Activated CD4-positive, alpha-beta T cell treated with anti-CD3 and anti-CD28 coated beads, Interleukin-2, Interleukin-6, amounts not matched to agents 100 ng/mL and 50 ng/mL, durations not matched to agents 16 hours and 8 hours (primary cell): ENCODE data around the gene SMIM29.
"Not testable (repeated sequence)": the region's sequence is repeated elsewhere in the genome, so short reads cannot be mapped to it uniquely, and the experiment has no call there.

ENCODE experiments used
- DNase-seq: peaks from one replicate; pipeline ENCODE4 v3.0.0-alpha.2; 2020

SMIM29 gene

DNA sequence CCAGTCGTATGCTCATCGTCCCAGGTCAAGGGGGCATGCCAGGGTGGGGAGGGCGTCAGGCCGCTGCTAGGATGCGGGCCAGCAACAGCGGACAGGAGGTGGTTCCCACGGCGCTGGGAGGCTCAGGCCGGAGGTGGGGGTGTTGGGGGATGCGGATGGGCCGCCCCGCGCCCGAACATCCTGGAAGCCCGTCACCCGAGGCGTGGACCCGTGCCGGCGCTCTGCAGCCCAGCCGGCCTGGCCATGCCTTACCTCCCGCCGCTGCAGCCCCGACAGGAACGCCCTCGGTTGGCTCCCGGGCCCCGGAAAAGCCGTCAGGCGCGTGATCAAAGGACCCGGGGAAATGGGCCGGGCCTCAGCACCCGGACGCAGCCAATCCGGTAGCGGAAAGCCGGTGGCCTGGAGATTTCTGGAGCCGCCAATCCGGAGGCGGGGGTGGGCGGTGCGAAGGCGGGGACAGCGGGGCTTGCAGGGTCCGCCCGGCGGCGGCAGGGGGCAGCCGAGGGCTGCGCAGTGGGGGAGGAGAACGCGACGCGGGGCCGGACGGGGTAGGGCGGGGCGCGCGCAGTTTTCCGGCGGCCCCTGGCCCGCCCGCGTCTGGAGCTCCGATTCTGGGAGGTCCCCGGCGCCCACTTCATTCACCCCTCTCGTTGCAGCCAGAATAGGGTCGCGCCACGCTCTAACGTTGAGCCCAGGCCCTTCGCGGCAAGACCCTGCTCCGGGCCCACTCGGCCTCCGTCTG is at the start of gene SMIM29:
Gene SMIM29 (minus strand): TSS at position 280 of the 742 bp plus-strand sequence. CDS start 1,215 bp downstream, outside the sequence.
- peak; percentile 99 for DNase-seq

DNA sequence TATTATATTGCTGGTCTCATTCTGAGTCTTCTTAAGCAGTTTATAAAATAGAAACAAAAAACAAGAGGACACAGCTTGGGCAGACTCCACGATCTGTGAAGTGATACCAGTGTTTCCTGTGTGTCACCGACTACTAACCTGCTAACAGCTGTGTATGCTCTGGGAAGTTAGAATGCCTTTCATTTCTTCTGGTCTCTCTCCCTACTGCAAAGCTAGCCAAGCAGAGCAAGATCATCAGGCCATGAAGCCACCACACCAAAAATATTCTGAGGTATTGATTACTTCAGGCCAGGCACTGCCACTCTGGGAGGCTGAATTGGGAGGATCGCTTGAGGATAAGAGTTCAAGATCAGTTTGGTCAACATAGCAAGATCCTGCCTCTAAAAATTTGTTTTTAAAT is 46.9 kb upstream of the SMIM29 start:
- peak; percentile 33 for DNase-seq

DNA sequence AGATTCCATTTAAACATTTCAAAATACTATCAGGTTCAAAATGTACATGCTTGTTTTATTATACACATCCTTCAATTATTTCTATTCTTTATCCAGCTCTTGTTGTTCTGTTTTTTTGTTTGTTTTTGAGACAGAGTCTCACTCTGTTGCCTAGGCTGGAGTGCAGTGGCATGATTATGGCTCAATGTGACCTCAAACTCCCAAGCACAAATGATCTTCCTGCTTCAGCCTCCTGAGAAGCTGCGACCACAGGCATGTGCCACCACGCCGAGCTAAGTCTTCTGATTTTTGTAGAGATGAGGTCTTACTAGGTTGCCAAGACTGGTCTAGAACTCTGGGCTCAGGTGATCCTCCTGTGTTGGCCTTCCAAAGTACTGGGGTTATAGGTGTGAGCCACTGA is 44.1 kb upstream of the SMIM29 start:
- no peak for DNase-seq

DNA sequence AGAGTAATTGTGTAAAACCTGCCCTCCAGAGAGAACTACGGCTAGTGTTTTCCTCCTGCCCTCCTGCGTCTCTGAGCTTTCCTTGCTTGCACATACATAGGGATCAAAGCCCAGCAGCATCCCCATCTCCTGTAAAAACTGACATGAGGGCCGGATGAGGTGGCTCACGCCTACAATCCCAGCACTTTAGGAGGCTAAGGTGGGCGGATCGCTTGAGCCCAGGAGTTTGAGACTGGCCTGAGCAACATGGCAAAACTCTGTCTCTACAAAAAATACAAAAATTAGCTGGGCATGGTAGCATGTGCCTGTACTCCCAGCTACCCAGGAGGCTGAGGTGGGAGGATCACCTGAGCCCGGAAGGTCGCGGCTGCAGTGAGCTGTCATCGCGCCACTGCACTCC is 40.3 kb upstream of the SMIM29 start:
- no peak for DNase-seq

DNA sequence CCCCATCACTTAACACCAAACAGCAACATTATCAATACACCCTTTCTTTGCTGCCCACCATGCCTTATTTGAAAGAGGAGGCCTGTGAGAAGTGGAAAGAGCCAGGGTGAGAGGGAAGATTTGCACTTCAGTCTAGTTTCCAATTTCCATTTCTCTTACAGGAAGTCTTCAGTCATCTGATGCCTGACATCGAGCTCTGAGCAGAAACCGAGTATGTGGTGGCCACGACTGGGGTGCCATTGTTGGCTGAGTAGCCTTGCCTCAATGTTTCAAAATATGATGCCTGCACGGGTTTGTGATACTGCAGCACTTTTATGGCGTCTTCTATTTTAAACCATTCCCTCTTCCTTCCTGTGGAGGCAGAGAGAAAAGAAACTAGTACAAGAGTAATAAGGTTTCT is 39.8 kb upstream of the SMIM29 start:
- DNase-seq, result peak; percentile 48

DNA sequence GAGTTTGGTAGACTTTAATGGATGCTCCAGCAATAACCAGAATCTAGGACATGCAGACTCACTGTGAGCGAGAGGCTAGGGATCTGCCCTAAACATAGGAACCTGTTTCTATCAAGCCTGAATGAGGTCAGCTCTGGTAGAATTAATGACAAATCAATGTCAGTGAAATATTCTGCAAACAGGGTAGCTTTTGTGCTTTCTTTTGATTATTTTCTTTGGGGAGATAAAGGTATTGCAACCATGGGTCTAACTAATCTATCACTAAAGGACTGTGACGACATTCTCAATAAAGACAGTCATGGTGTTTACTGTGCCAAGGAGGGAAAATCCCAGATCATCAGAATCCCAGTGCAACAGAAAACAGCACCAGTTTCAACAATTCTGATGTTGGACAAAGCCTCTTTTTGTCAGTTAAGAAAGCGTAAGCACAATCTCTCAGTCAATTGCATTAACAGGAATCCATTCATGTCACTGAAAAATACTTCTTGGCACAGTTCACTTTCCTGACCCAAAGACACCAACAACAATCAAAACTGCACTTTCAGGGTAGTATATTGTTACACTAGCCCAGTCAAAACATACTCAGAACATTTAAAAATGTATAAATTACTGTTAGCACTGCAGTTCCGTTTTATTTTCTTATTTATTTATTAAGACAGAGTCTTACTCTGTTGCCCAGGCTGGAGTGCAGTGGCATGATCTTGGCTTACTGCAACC is 36.8 kb upstream of the SMIM29 start:
- no peak for DNase-seq

DNA sequence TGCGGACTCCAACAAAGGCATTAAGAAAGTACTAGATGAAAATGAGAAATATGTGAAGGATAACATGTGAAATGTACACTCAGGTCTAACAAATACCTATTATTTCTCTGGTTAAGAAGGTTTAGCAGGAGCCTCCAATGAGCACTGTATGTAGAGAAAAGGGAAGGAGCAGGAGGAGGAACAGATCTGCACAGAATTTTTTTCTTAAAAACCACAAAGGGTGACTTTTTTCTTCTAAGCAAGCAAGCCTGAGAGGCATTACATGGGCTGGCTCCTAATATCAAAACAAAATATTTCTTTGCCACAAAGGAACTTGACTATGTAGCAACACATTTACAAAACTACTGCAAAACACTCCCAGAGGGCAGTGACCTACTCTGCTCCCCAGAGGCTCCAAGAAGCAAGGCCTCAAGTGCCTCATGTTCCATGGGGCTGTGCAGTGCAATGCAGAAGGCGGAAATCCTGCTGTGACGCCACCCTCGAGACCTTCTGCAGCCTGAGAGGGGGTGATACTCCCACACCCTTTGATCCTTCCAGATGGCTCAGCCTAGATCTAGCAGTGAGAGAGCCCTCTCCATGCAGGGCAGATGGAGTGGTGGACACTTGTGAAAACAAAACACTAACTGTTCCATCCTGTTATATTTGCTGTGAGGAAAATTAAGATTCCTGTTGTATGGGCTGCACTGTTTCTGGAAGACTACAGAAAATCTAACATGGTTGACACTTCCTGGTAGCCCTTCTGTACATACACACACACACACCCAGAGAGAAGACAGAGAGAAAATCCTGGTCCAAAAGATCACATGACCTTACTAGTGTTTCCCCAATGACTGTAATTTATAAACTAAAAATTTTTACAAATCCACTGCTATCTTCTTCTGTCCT is 36.0 kb upstream of the SMIM29 start:
- no peak for DNase-seq

DNA sequence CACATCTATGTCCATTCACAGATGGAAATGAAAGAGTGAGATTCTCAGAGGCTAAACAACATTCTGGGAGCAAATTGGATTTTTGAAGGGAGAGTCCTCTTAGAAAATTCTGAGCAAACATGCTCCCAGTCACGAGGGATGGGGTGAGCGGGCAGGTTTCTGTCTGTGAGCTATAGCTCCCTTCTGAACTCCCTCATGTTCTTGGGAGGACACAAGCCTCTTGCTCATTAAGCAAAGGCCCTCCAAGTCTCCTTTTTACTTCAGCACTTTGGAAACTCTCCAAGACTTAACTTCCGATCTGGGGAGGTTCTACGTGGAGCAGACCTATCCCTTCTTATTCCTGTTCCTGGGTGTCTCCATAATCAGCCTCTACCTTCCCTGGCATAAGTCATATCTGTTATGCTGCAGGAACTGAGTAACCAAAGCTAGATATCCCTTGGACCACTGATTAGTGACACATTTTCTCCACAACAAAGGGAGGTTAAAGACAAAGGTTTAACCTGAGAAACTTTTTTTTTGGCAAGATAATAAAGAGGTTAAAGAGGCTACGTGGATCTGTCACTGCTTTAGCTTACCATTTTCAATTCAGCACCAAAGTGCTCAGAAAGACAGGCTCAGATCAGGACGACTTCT is 33.0 kb upstream of the SMIM29 start:
- DNase-seq, result no peak

DNA sequence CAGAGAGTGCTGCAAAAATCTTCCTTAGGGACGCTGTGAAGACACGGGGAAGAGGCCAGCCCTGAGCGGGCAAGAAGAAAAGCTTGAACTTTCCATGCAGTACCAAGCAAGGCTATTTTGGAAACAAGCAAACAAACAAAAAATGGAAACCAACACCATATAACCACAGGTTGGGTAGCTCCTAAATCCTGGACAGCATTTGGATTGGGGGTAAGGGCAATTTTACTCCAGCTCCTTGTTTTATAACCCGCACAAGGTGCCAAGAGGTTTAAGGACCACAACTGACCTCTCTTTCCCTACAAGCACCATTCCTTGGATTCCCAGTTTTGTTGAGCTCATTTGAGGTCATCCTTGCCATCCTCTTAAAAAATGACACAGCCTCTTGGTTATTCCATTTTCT is 31.4 kb upstream of the SMIM29 start:
- DNase-seq, result no peak

DNA sequence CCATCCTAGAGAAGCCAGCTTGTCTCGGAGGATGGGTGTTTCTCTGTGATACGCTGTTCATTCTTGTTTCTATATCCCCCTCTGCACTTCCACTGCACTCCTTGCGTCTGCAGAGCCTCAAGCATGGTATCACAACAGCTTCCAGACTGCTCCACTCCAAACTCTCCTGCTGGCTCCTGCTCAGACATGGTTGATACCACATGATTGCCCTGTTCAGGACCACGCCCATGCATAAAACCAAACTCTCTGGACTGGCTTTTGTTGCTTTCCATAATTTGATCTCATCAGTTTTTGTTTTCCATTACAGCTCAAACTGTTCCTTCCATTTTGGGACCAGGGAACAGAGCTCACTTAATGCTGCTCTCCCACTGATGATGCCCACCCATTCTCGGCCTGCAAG is 30.0 kb upstream of the SMIM29 start:
- no peak for DNase-seq

DNA sequence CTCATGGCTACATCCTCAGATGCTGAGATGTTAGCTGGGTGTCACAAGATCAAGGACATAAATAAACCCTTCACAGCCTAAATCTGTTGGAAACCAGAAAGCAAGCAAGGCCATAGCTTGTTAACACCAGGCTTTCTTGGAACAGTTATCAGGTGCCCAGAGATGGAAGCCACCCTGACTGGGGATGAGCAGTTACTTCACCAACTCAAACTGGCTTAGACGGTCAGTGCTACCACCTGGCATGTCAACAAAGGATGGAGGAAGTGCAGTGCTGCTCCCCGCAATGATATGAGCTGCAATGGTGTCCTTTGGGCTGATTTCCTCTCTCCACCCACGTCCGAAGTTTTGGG is 28.9 kb upstream of the SMIM29 start:
- no peak for DNase-seq

DNA sequence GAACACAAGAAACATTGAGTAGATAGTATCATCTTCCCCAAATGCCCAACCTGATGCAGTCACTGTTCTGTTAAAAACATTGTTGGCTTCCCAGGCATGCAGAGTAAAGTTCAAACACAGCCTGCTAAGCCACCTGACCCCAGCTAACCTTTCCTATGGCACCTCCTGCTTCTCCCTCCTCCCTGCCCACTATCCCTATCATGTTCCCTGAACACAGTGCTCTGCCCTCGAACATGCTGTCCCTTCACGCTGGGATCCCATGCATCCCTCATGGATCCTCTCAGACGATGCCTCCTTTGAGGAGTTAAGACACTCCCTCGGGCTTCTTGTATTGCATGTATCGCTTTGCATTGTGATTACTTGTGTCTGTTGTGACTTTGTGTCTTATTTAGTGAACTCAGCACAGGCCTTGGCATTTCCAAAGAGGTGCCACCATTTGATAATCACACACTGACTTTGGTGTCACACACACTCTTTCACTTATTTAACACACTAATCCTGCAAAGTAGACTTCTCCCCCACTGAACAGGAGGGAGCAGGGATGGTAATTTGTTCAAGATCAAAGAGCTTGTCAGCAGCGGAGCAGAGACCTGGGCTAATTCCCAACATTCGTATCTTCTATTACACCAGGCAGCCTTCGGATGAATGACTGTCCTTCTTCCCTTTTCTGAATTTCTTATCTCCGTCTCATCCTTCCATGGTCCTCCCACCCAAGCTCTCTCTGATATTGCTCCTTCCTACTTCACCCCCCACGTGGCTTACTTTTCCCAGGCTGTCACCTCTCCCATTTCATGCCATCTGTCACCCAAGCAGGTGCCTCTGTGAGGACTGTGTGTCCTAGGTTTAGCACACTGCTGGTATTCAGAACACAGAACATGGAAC is 28.3 kb upstream of the SMIM29 start:
- no peak for DNase-seq

DNA sequence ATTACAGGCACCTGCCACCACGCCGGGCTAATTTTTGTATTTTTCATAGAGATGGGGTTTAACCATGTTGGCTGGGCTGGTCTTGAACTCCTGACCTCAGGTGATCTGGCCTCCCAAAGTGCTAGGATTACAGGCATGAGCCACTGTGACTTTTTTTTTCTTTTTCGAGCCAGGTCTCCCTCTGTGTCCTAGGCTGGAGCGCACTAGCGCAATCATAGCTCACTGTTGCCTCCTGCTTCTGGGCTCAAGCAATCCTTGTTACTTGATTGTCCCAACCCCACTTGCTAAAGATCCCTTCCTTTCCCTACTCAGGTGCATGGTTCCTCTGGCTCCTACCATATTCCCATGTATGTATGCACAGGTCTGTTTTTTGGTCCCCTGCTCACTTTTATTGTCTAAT is 27.4 kb upstream of the SMIM29 start:
- no peak for DNase-seq

DNA sequence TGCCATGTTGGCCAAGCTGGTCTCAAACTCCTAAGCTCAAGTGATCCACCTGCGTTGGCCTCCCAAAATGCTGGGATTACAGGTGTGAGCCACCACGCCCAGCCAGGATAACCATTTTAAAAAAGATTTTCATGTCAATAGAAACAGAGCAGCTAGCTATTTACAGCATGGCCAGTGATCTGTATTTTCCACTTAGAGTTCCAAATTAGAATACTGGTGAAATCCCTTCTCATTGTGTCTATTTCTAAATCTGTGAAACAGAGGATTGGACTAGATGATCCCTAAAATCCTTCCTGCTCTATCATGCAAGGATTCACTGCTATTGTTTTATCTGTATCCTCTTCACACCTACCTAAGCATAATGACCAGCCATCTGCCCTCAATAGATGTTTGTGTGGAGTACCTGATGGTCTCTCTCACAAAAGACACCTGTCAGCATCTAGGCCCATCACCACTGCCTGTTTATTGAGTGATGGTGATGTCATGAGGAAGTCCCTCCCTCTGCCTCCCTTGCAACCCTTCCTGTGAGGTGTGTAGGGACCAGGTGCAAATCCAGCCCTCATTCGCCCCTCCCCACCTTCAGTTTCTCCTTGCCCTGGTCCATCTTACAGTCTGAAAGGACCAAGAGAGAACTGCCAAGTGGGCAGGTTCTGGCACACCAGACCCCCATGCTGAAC is 26.5 kb upstream of the SMIM29 start:
- DNase-seq, result no peak

DNA sequence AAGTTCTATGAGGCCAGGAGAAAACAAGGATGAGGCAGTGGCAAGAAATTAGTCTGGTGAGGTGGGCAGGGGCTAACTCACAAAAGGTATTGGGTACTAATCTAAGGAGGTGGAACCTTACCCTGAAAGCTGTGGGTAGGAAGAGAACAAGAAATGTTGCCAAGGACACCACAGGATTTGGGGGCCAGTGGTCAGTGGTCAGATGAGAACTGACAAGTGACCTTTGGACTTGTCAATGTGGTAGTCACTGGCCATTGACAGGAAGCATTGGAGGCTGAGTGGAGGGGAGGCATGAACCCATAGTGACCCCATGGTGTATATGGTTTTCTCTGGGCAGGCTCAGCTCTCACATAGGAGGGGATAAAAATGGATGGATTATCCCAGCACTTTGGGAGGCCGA is 25.3 kb upstream of the SMIM29 start:
- DNase-seq, result no peak

DNA sequence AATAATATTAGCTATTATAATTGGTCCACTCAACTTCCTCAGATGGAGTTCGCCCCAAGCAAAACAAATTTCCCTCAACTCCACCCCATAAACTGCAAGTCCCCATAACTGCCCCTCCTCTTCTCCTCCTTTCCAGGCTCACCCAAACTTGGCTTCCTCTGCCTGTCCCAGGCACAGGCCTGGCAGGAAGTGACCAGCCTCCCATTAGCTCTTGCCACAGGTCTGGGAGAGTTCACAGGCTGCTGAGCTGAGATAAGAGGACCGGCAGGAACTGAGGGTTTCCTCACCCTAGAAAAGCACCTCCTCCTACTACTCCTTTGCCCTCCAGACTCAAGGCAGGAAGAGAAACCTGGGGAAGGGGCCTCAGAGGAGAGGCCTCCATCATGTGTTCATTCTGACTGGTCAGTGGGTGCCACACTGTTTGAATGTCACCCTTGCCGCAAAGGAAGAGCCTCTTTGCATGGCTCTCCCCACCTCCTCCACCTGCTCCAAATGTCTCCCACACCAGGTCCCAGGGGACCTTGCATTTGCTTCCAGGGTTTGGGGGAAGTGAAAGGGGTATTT is 24.5 kb upstream of the SMIM29 start:
- no peak for DNase-seq

DNA sequence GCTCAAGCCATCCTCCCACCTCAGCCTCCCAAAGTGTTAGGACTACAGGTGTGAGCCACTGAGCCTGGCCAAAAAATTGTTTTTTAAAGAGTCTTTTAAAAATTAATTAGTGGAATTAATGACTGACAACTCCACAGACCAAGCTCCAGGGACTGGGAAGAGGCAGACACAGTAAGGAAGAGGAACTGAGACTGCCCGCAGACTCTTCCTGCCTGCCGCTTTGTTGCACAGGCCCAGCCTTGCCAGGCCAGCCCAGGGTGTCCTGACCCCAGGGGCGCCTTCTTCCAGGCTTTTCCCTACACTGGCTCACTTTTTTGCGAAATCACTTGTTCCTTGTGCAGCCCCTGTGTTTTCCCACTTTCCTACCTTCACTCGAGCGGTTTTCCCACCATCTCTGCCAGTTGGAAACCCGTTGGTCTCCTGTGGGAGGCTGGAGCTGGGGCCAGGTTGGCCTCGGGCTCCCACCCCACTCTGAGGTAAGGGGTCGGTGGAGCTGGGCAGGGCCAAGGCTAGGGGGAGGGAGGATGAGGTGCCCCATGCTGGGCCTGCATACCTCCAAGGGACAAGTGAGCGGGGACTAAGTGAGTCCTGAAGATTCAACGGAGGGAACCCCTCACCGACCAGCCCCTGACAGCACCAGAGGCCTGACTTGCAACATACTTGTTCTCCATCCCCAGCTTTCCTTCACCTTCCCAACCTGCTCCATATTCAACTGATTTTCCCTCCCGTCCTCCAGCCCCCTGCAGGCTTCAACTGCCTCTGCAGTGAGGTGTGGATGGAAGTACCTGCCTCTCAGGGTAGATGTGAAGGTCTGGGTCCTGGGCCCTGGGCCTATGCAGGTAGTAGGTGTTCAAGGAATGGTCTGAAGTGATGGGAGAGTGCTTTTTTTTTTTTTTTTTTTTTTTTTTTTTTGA is 23.5 kb upstream of the SMIM29 start:
- no peak for DNase-seq

DNA sequence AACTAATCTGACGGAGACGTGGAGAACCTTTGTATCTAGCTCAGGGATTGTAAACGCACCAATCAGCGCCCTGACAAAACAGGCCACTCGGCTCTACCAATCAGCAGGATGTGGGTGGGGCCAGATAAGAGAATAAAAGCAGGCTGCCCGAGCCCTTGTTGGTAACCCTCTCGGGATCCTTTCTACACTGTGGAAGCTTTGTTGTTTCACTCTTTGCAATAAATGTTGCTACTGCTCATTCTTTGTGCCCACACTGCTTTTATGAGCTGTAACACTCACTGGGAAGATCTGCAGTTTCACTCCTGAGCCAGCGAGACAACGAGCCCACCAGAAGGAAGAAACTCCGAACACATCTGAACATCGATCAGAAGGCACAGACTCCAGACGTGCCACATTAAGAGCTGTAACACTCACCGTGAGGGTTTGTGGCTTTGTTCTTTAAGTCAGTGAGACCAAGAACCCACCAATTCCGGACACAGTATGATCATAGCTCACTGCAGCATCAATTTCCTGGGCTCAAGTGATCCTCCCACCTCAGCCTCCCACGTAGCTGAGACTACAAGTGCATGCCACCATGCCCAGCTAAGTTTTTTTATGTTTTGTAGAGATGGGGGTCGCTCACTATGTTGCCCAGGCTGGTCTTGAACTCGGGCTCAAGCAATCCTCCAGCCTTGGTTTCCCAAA is 21.0 kb upstream of the SMIM29 start:
- not testable (repeated sequence) for DNase-seq

DNA sequence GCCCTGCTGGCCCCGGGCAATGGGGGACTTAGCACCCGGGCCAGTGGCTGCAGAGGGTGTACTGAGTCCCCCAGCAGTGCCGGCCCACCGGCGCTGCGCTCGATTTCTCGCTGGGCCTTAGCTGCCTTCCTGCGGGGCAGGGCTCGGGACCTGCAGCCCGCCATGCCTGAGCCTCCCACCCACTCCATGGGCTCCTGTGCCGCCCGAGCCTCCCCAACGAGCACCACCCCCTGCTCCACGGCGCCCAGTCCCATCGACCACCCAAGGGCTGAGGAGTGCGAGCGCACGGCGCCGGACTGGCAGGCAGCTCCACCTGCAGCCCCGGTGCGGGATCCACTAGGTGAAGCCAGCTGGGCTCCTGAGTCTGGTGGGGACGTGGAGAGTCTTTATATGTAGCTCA is 20.3 kb upstream of the SMIM29 start:
- not testable (repeated sequence) for DNase-seq
